ENCODE measurements around the gene GRIN3A.

The GRIN3A gene

GRCh38 chr9:101706261-101706798, 32.1 kb downstream of the GRIN3A start:
- Histone ChIP-seq H3K27me3 (ENCODE audit: control insufficient read depth, insufficient read depth, low read length, poor library complexity, severe bottlenecking) (no peaks in the 10 kb centered on the region), H3K27ac (ENCODE audit: insufficient read depth, low read depth, low read length, poor library complexity, severe bottlenecking) (no peak overlapping the region), H3K4me1 (ENCODE audit: control insufficient read depth, insufficient read depth, low read length) (no peaks in the 10 kb centered on the region), H3K4me3 (ENCODE audit: insufficient read depth, low read depth, low read length) (no peak overlapping the region), H3K9me3 (ENCODE audit: control insufficient read depth, low read length) (no peaks in the 10 kb centered on the region), H3K36me3 (ENCODE audit: control insufficient read depth, insufficient read depth, low read length) (no peaks in the 10 kb centered on the region)

GRCh38 chr9:101705135-101705661, 33.2 kb downstream of the GRIN3A start:
- H3K4me3 ChIP-seq (ENCODE audit: insufficient read depth, low read depth, low read length): no peak overlapping the region
- no peaks in the 10 kb centered on the region for H3K4me1 ChIP-seq (ENCODE audit: control insufficient read depth, insufficient read depth, low read length)
- no peaks in the 10 kb centered on the region for H3K36me3 ChIP-seq (ENCODE audit: control insufficient read depth, insufficient read depth, low read length)
- H3K27ac ChIP-seq (ENCODE audit: insufficient read depth, low read depth, low read length, poor library complexity, severe bottlenecking): no peak overlapping the region
- no peaks in the 10 kb centered on the region for H3K9me3 ChIP-seq (ENCODE audit: control insufficient read depth, low read length)
- WGBS, 2 experiments: 47 to 51% methylated on average over 21 of the region's 21 CpGs
- H3K27me3 ChIP-seq (ENCODE audit: control insufficient read depth, insufficient read depth, low read length, poor library complexity, severe bottlenecking): no peaks in the 10 kb centered on the region

GRCh38 chr9:101702257-101702656, 36.2 kb downstream of the GRIN3A start:
- H3K4me1 ChIP-seq (ENCODE audit: control insufficient read depth, insufficient read depth, low read length): no peaks in the 10 kb centered on the region
- no peaks in the 10 kb centered on the region for H3K36me3 ChIP-seq (ENCODE audit: control insufficient read depth, insufficient read depth, low read length)
- peaks cover 3% of the 10 kb centered on the region for H3K9me3 ChIP-seq (ENCODE audit: control insufficient read depth, low read length)
- H3K4me3 ChIP-seq (ENCODE audit: insufficient read depth, low read depth, low read length): no peak overlapping the region
- no peaks in the 10 kb centered on the region for H3K27me3 ChIP-seq (ENCODE audit: control insufficient read depth, insufficient read depth, low read length, poor library complexity, severe bottlenecking)
- H3K27ac ChIP-seq (ENCODE audit: insufficient read depth, low read depth, low read length, poor library complexity, severe bottlenecking): no peak overlapping the region

- no peaks in the 10 kb centered on the region for H3K27me3 ChIP-seq (ENCODE audit: control insufficient read depth, insufficient read depth, low read length, poor library complexity, severe bottlenecking)
- H3K27ac ChIP-seq (ENCODE audit: insufficient read depth, low read depth, low read length, poor library complexity, severe bottlenecking): no peak overlapping the region
- no peaks in the 10 kb centered on the region for H3K36me3 ChIP-seq (ENCODE audit: control insufficient read depth, insufficient read depth, low read length)
- WGBS, 2 experiments: 25% methylated on average over 1 of the region's 1 CpG; no CpG with 5 or more reads in 1 of the 2 experiments
- no peaks in the 10 kb centered on the region for H3K9me3 ChIP-seq (ENCODE audit: control insufficient read depth, low read length)
- H3K4me1 ChIP-seq (ENCODE audit: control insufficient read depth, insufficient read depth, low read length): no peaks in the 10 kb centered on the region
- H3K4me3 ChIP-seq (ENCODE audit: insufficient read depth, low read depth, low read length): no peak overlapping the region
These were observed 44.7 kb downstream of the GRIN3A start for GRCh38 chr9:101693546-101694336.

- Histone ChIP-seq H3K27me3 (ENCODE audit: control insufficient read depth, insufficient read depth, low read length, poor library complexity, severe bottlenecking) (no peaks in the 10 kb centered on the region), H3K27ac (ENCODE audit: insufficient read depth, low read depth, low read length, poor library complexity, severe bottlenecking) (no peak overlapping the region), H3K4me1 (ENCODE audit: control insufficient read depth, insufficient read depth, low read length) (no peaks in the 10 kb centered on the region), H3K36me3 (ENCODE audit: control insufficient read depth, insufficient read depth, low read length) (no peaks in the 10 kb centered on the region), H3K9me3 (ENCODE audit: control insufficient read depth, low read length) (no peaks in the 10 kb centered on the region), H3K4me3 (ENCODE audit: insufficient read depth, low read depth, low read length) (no peak overlapping the region)
- WGBS, 2 experiments: 85 to 94% methylated on average over 2 of the region's 2 CpGs
These were observed 46.8 kb downstream of the GRIN3A start for GRCh38 chr9:101691657-101692056.

- Histone ChIP-seq H3K9me3 (ENCODE audit: control insufficient read depth, low read length) (no peaks in the 10 kb centered on the region), H3K4me1 (ENCODE audit: control insufficient read depth, insufficient read depth, low read length) (no peaks in the 10 kb centered on the region), H3K27ac (ENCODE audit: insufficient read depth, low read depth, low read length, poor library complexity, severe bottlenecking) (no peak overlapping the region), H3K27me3 (ENCODE audit: control insufficient read depth, insufficient read depth, low read length, poor library complexity, severe bottlenecking) (no peaks in the 10 kb centered on the region), H3K36me3 (ENCODE audit: control insufficient read depth, insufficient read depth, low read length) (no peaks in the 10 kb centered on the region), H3K4me3 (ENCODE audit: insufficient read depth, low read depth, low read length) (no peak overlapping the region)
- 57% methylated on average over 2 of the region's 2 CpGs; no CpG with 5 or more reads in 1 of the 2 experiments for WGBS, 2 experiments
These were observed 49.4 kb downstream of the GRIN3A start for GRCh38 chr9:101689039-101689438.

- H3K27ac ChIP-seq (ENCODE audit: insufficient read depth, low read depth, low read length, poor library complexity, severe bottlenecking): no peak overlapping the region
- no peaks in the 10 kb centered on the region for H3K36me3 ChIP-seq (ENCODE audit: control insufficient read depth, insufficient read depth, low read length)
- no peaks in the 10 kb centered on the region for H3K27me3 ChIP-seq (ENCODE audit: control insufficient read depth, insufficient read depth, low read length, poor library complexity, severe bottlenecking)
- no peaks in the 10 kb centered on the region for H3K9me3 ChIP-seq (ENCODE audit: control insufficient read depth, low read length)
- no peak overlapping the region for H3K4me3 ChIP-seq (ENCODE audit: insufficient read depth, low read depth, low read length)
- 59 to 69% methylated on average over 2 of the region's 2 CpGs for WGBS, 2 experiments
- H3K4me1 ChIP-seq (ENCODE audit: control insufficient read depth, insufficient read depth, low read length): no peaks in the 10 kb centered on the region
These were observed 53.8 kb downstream of the GRIN3A start for GRCh38 chr9:101684665-101685064.

GRCh38 chr9:101683236-101683635, 55.2 kb downstream of the GRIN3A start:
- H3K4me1 ChIP-seq (ENCODE audit: control insufficient read depth, insufficient read depth, low read length): no peaks in the 10 kb centered on the region
- no peaks in the 10 kb centered on the region for H3K27me3 ChIP-seq (ENCODE audit: control insufficient read depth, insufficient read depth, low read length, poor library complexity, severe bottlenecking)
- WGBS, 2 experiments: 80 to 100% methylated on average over 1 to 2 of the region's 2 CpGs
- no peak overlapping the region for H3K4me3 ChIP-seq (ENCODE audit: insufficient read depth, low read depth, low read length)
- no peak overlapping the region for H3K27ac ChIP-seq (ENCODE audit: insufficient read depth, low read depth, low read length, poor library complexity, severe bottlenecking)
- H3K9me3 ChIP-seq (ENCODE audit: control insufficient read depth, low read length): no peaks in the 10 kb centered on the region
- no peaks in the 10 kb centered on the region for H3K36me3 ChIP-seq (ENCODE audit: control insufficient read depth, insufficient read depth, low read length)

- H3K27me3 ChIP-seq (ENCODE audit: control insufficient read depth, insufficient read depth, low read length, poor library complexity, severe bottlenecking): no peaks in the 10 kb centered on the region
- H3K27ac ChIP-seq (ENCODE audit: insufficient read depth, low read depth, low read length, poor library complexity, severe bottlenecking): no peak overlapping the region
- H3K9me3 ChIP-seq (ENCODE audit: control insufficient read depth, low read length): no peaks in the 10 kb centered on the region
- no peak overlapping the region for H3K4me3 ChIP-seq (ENCODE audit: insufficient read depth, low read depth, low read length)
- no peaks in the 10 kb centered on the region for H3K4me1 ChIP-seq (ENCODE audit: control insufficient read depth, insufficient read depth, low read length)
- H3K36me3 ChIP-seq (ENCODE audit: control insufficient read depth, insufficient read depth, low read length): no peaks in the 10 kb centered on the region
These were observed 60.6 kb downstream of the GRIN3A start for GRCh38 chr9:101677861-101678260.

GRCh38 chr9:101675341-101675740, 63.1 kb downstream of the GRIN3A start:
- Histone ChIP-seq H3K9me3 (ENCODE audit: control insufficient read depth, low read length) (no peaks in the 10 kb centered on the region), H3K36me3 (ENCODE audit: control insufficient read depth, insufficient read depth, low read length) (no peaks in the 10 kb centered on the region), H3K4me3 (ENCODE audit: insufficient read depth, low read depth, low read length) (no peak overlapping the region), H3K4me1 (ENCODE audit: control insufficient read depth, insufficient read depth, low read length) (no peaks in the 10 kb centered on the region), H3K27me3 (ENCODE audit: control insufficient read depth, insufficient read depth, low read length, poor library complexity, severe bottlenecking) (no peaks in the 10 kb centered on the region), H3K27ac (ENCODE audit: insufficient read depth, low read depth, low read length, poor library complexity, severe bottlenecking) (no peak overlapping the region)
- WGBS, 2 experiments: 64% methylated on average over 1 of the region's 1 CpG; no CpG with 5 or more reads in 1 of the 2 experiments
